KMS-11 (cell line): ENCODE measurements around the gene RNF144A.

Source experiments
- H2AFZ ChIP-seq: fragments of 200-600 bp; sonication (generic); 2 replicates; pipeline ENCODE4 v1.6.1; 2016; ENCODE audit warnings: antibody characterized with exemption, mixed run types, low read depth
- H3K27ac ChIP-seq: fragments of 200-600 bp; sonication (generic); 2 replicates; pipeline ENCODE4 v1.6.1; 2016; ENCODE audit warnings: mild to moderate bottlenecking, mixed run types
- H3K27me3 ChIP-seq: fragments of 200-600 bp; sonication (generic); 2 replicates; pipeline ENCODE4 v1.6.1; 2017; ENCODE audit warnings: mild to moderate bottlenecking, low read depth, mixed run types, moderate library complexity; ENCODE audit not compliant: insufficient read depth
- H3K36me3 ChIP-seq: fragments of 200-600 bp; sonication (generic); 2 replicates; pipeline ENCODE4 v1.6.1; 2017; ENCODE audit warnings: mild to moderate bottlenecking, mixed run types; ENCODE audit not compliant: insufficient read depth
- H3K4me1 ChIP-seq: fragments of 200-600 bp; sonication (generic); 2 replicates; pipeline ENCODE4 v1.6.1; 2016; ENCODE audit warnings: mild to moderate bottlenecking, low read depth, mixed run types; ENCODE audit not compliant: poor library complexity, severe bottlenecking
- H3K4me2 ChIP-seq: fragments of 200-600 bp; sonication (generic); 2 replicates; pipeline ENCODE4 v1.7.0; 2016; ENCODE audit warnings: mild to moderate bottlenecking, mixed run types
- H3K4me3 ChIP-seq: fragments of 200-600 bp; sonication (generic); IDR thresholded peaks from 2 replicates; pipeline ENCODE4 v1.6.1; 2017; ENCODE audit warnings: low read depth, low read length, mixed read lengths; ENCODE audit not compliant: insufficient read depth
- H3K79me2 ChIP-seq: fragments of 200-600 bp; sonication (generic); 2 replicates; pipeline ENCODE4 v1.6.1; 2016; ENCODE audit warnings: low read depth, mixed run types; ENCODE audit not compliant: insufficient read depth
- H3K9ac ChIP-seq: fragments of 200-600 bp; sonication (generic); 2 replicates; pipeline ENCODE4 v1.6.1; 2016; ENCODE audit warnings: mild to moderate bottlenecking, mixed run types
- H4K20me1 ChIP-seq: fragments of 200-600 bp; sonication (generic); 2 replicates; pipeline ENCODE4 v1.6.1; 2016; ENCODE audit warnings: mild to moderate bottlenecking, mixed run types; ENCODE audit not compliant: insufficient read depth
- CTCF ChIP-seq: fragments of 200-600 bp; sonication (generic); conservative IDR thresholded peaks from 2 replicates; pipeline ENCODE4 v1.6.1; 2017; ENCODE audit warnings: low read depth, mild to moderate bottlenecking, antibody characterized with exemption, low read length, moderate library complexity, mixed read lengths

Gene RNF144A

GRCh38 chr2:6937582-6937981 is 20.4 kb downstream of the RNF144A start:
- no peaks in the 10 kb centered on the region for H4K20me1 ChIP-seq
- H3K9ac ChIP-seq = no peak overlapping the region
- H2AFZ ChIP-seq = no peak overlapping the region
- H3K36me3 ChIP-seq = no peaks in the 10 kb centered on the region
- no peaks in the 10 kb centered on the region for H3K27me3 ChIP-seq
- H3K27ac ChIP-seq = no peak overlapping the region
- H3K79me2 ChIP-seq = no peaks in the 10 kb centered on the region
- H3K4me2 ChIP-seq = no peak overlapping the region
- TF ChIP-seq CTCF = no peak
- no peaks in the 10 kb centered on the region for H3K4me1 ChIP-seq
- no peak overlapping the region for H3K4me3 ChIP-seq

- no peaks in the 10 kb centered on the region for H3K36me3 ChIP-seq
- no peaks in the 10 kb centered on the region for H3K27me3 ChIP-seq
- no peak overlapping the region for H3K4me3 ChIP-seq
- no peak overlapping the region for H3K4me2 ChIP-seq
- no peaks in the 10 kb centered on the region for H3K79me2 ChIP-seq
- no peak overlapping the region for H3K27ac ChIP-seq
- H4K20me1 ChIP-seq = no peaks in the 10 kb centered on the region
- H2AFZ ChIP-seq = no peak overlapping the region
- H3K9ac ChIP-seq = no peak overlapping the region
- TF ChIP-seq CTCF = no peak
- peaks cover 8% of the 10 kb centered on the region for H3K4me1 ChIP-seq
These were observed 21.9 kb downstream of the RNF144A start for GRCh38 chr2:6939071-6939470.

GRCh38 chr2:6940820-6941219 is 23.6 kb downstream of the RNF144A start:
- H2AFZ ChIP-seq = no peak overlapping the region
- no peak overlapping the region for H3K4me3 ChIP-seq
- H3K27ac ChIP-seq = no peak overlapping the region
- H3K36me3 ChIP-seq = no peaks in the 10 kb centered on the region
- H3K27me3 ChIP-seq = no peaks in the 10 kb centered on the region
- H3K79me2 ChIP-seq = no peaks in the 10 kb centered on the region
- H3K4me2 ChIP-seq = no peak overlapping the region
- no peak for TF ChIP-seq CTCF
- H3K9ac ChIP-seq = no peak overlapping the region
- peaks cover 25% of the 10 kb centered on the region for H3K4me1 ChIP-seq
- no peaks in the 10 kb centered on the region for H4K20me1 ChIP-seq

GRCh38 chr2:6941299-6942046 is 24.3 kb downstream of the RNF144A start:
- Histone ChIP-seq H3K79me2 (no peaks in the 10 kb centered on the region), H3K27ac (no peak overlapping the region), H3K27me3 (no peaks in the 10 kb centered on the region), H2AFZ (no peak overlapping the region), H3K9ac (no peak overlapping the region), H3K36me3 (no peaks in the 10 kb centered on the region), H3K4me1 (peaks cover 32% of the 10 kb centered on the region), H3K4me3 (no peak overlapping the region), H3K4me2 (no peak overlapping the region), H4K20me1 (no peaks in the 10 kb centered on the region)
- no peak for TF ChIP-seq CTCF
